ENCODE measurements around the gene CDKAL1. TPM values are rescaled to one million over a fixed set of nuclear protein-coding genes. Genes with fewer than 3 reads are reported as not detected.

The CDKAL1 gene
- total and polyA plus RNA-seq, 10 of the 15 experiments (the other 5 are each of a cell fraction or from before 2014, with no cell fraction given): 10.7 to 26.9 (median 17.3) TPM

- Histone ChIP-seq H3K79me2 (ENCODE audit: control insufficient read depth, insufficient read depth, low read length) (no peaks in the 10 kb centered on the region), H3K4me3 (no peak overlapping the region), H3K4me1 (ENCODE audit: control insufficient read depth, insufficient read depth, low read length) (peaks cover 6% of the 10 kb centered on the region; the same call in 1 of the 2 replicates), H3K27ac (ENCODE audit: control insufficient read depth, insufficient read depth) (no peak overlapping the region), H2AFZ (ENCODE audit: control insufficient read depth, low read depth, low read length) (no peak overlapping the region), H4K20me1 (ENCODE audit: control insufficient read depth, insufficient read depth) (no peaks in the 10 kb centered on the region), H3K36me3 (ENCODE audit: control insufficient read depth in 2 of 2, insufficient read depth in 2 of 2, low read length in 1 of 2) (no peaks in the 10 kb centered on the region), H3K4me2 (ENCODE audit: control insufficient read depth, insufficient read depth) (no peak overlapping the region), H3K9me3 (replicated peaks; ENCODE audit: control insufficient read depth, insufficient read depth, low read length) (no peaks in the 10 kb centered on the region; the same call in 2 of the 3 replicates), H3K9ac (ENCODE audit: control insufficient read depth, insufficient read depth, low read length) (no peak overlapping the region), H3K27me3 (replicated peaks in 1 of 2; ENCODE audit: control insufficient read depth in 2 of 2, insufficient read depth in 2 of 2, low read length in 1 of 2) (no peaks in the 10 kb centered on the region)
- ChIA-PET SMC1A (ENCODE audit: uncharacterized antibody, unreplicated experiment) (interaction anchor here (1.1 to 2.1 kb wide), 4 partner anchors 10 to 62 kb away, joined by 3 to 8 read pairs (median 4); no protein-coding TSS in a partner anchor), POLR2A (no interaction called here), RAD21 (ENCODE audit: unreplicated experiment) (interaction anchor here (0.9 kb wide), 1 partner anchor 541 kb away, joined by 3 read pairs; no protein-coding TSS in a partner anchor), CTCF (interaction anchor here (0.7 to 1.0 kb wide), 2 partner anchors 9 to 11 kb away, joined by 3 read pairs; no protein-coding TSS in a partner anchor)
- BruUV-seq (replicated peaks): no TSS peak
- no peak for ATAC-seq
- WGBS (ENCODE audit: insufficient coverage, insufficient replicate concordance, low lambda C conversion rate, missing lambda C conversion rate): 100% methylated on average over 2 of the region's 2 CpGs
- no peak for DNase-seq (ENCODE audit: low read depth, low spot score)
- no peak for TF ChIP-seq PRDM15 (CRISPR knock-in tag; IDR thresholded peaks at IDR 0.05)
- peak; percentile 76 for TF ChIP-seq ZBTB40 (IDR thresholded peaks at IDR 0.05; ENCODE audit: borderline replicate concordance)
- in situ Hi-C loops (cut with MboI): no loop called here
- no peak for FAIRE-seq
- intact Hi-C loops (cut with micrococcal nuclease; ENCODE audit: unreplicated experiment): no loop called here
These were observed 570.0 kb downstream of the CDKAL1 start for GRCh38 chr6:21104288-21104687.
